ENCODE data around the gene CYP4Z1.
"Not testable (repeated sequence)": the region's sequence is repeated elsewhere in the genome, so short reads cannot be mapped to it uniquely, and the experiment has no call there.

DNA sequence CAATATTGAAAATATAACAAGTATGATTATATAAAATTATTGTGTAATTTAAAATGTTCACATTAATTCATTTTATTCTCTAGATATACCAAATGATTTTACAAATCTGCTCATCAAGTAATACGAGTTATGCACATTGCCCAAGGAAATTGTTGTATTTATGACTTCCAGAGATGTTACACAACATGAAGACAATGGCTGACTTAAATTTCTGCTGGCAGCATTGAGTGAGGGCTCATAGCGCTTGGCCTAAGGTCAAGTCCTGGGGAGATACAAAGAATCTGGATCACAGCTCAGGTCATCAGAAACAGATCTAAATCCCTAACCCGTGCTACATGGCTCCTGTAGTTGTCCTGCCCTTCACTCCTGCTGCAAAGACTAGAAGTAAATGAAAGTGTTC, 73.3 kb downstream of the CYP4Z1 start:
- TF ChIP-seq, protein P1, sequence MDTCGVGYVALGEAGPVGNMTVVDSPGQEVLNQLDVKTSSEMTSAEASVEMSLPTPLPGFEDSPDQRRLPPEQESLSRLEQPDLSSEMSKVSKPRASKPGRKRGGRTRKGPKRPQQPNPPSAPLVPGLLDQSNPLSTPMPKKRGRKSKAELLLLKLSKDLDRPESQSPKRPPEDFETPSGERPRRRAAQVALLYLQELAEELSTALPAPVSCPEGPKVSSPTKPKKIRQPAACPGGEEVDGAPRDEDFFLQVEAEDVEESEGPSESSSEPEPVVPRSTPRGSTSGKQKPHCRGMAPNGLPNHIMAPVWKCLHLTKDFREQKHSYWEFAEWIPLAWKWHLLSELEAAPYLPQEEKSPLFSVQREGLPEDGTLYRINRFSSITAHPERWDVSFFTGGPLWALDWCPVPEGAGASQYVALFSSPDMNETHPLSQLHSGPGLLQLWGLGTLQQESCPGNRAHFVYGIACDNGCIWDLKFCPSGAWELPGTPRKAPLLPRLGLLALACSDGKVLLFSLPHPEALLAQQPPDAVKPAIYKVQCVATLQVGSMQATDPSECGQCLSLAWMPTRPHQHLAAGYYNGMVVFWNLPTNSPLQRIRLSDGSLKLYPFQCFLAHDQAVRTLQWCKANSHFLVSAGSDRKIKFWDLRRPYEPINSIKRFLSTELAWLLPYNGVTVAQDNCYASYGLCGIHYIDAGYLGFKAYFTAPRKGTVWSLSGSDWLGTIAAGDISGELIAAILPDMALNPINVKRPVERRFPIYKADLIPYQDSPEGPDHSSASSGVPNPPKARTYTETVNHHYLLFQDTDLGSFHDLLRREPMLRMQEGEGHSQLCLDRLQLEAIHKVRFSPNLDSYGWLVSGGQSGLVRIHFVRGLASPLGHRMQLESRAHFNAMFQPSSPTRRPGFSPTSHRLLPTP (IDR thresholded peaks at IDR 0.05; ENCODE audit: borderline replicate concordance, extremely low read depth, insufficient read length) = not testable (repeated sequence)
- TF ChIP-seq, protein P2, sequence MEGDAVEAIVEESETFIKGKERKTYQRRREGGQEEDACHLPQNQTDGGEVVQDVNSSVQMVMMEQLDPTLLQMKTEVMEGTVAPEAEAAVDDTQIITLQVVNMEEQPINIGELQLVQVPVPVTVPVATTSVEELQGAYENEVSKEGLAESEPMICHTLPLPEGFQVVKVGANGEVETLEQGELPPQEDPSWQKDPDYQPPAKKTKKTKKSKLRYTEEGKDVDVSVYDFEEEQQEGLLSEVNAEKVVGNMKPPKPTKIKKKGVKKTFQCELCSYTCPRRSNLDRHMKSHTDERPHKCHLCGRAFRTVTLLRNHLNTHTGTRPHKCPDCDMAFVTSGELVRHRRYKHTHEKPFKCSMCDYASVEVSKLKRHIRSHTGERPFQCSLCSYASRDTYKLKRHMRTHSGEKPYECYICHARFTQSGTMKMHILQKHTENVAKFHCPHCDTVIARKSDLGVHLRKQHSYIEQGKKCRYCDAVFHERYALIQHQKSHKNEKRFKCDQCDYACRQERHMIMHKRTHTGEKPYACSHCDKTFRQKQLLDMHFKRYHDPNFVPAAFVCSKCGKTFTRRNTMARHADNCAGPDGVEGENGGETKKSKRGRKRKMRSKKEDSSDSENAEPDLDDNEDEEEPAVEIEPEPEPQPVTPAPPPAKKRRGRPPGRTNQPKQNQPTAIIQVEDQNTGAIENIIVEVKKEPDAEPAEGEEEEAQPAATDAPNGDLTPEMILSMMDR (IDR thresholded peaks at IDR 0.05 in 2 of 3, conservative IDR thresholded peaks at IDR 0.05 in 1 of 3; ENCODE audit: insufficient read depth in 2 of 3, low read depth in 1 of 3, low read length in 3 of 3) = not testable (repeated sequence)
- not testable (repeated sequence) for TF ChIP-seq POLR2AphosphoS2 (IDR thresholded peaks at IDR 0.05; ENCODE audit: low read length); KDM4B (IDR thresholded peaks at IDR 0.05; ENCODE audit: borderline replicate concordance in 2 of 2, low read depth in 1 of 2); ELF1 (tag; IDR thresholded peaks at IDR 0.05); TCF7L2 (IDR thresholded peaks at IDR 0.05; ENCODE audit: low read depth, low read length); CCAR2 (IDR thresholded peaks at IDR 0.05; ENCODE audit: low read depth, low read length)
- TF ChIP-seq, protein P3, sequence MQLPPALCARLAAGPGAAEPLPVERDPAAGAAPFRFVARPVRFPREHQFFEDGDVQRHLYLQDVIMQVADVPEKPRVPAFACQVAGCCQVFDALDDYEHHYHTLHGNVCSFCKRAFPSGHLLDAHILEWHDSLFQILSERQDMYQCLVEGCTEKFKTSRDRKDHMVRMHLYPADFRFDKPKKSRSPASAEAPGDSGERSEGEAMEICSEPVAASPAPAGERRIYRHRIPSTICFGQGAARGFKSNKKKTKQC (CRISPR knock-in tag; IDR thresholded peaks at IDR 0.05) = not testable (repeated sequence)
- TF ChIP-seq, protein P4, sequence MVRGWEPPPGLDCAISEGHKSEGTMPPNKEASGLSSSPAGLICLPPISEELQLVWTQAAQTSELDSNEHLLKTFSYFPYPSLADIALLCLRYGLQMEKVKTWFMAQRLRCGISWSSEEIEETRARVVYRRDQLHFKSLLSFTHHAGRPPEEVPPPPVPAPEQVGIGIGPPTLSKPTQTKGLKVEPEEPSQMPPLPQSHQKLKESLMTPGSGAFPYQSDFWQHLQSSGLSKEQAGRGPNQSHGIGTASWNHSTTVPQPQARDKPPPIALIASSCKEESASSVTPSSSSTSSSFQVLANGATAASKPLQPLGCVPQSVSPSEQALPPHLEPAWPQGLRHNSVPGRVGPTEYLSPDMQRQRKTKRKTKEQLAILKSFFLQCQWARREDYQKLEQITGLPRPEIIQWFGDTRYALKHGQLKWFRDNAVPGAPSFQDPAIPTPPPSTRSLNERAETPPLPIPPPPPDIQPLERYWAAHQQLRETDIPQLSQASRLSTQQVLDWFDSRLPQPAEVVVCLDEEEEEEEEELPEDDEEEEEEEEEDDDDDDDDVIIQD (CRISPR knock-in tag; IDR thresholded peaks at IDR 0.05) = not testable (repeated sequence)
- TF ChIP-seq, protein P5, sequence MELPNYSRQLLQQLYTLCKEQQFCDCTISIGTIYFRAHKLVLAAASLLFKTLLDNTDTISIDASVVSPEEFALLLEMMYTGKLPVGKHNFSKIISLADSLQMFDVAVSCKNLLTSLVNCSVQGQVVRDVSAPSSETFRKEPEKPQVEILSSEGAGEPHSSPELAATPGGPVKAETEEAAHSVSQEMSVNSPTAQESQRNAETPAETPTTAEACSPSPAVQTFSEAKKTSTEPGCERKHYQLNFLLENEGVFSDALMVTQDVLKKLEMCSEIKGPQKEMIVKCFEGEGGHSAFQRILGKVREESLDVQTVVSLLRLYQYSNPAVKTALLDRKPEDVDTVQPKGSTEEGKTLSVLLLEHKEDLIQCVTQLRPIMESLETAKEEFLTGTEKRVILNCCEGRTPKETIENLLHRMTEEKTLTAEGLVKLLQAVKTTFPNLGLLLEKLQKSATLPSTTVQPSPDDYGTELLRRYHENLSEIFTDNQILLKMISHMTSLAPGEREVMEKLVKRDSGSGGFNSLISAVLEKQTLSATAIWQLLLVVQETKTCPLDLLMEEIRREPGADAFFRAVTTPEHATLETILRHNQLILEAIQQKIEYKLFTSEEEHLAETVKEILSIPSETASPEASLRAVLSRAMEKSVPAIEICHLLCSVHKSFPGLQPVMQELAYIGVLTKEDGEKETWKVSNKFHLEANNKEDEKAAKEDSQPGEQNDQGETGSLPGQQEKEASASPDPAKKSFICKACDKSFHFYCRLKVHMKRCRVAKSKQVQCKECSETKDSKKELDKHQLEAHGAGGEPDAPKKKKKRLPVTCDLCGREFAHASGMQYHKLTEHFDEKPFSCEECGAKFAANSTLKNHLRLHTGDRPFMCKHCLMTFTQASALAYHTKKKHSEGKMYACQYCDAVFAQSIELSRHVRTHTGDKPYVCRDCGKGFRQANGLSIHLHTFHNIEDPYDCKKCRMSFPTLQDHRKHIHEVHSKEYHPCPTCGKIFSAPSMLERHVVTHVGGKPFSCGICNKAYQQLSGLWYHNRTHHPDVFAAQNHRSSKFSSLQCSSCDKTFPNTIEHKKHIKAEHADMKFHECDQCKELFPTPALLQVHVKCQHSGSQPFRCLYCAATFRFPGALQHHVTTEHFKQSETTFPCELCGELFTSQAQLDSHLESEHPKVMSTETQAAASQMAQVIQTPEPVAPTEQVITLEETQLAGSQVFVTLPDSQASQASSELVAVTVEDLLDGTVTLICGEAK (IDR thresholded peaks at IDR 0.05) = not testable (repeated sequence)
- TF ChIP-seq, protein P5 (CRISPR knock-in tag; IDR thresholded peaks at IDR 0.05) = not testable (repeated sequence)
